HG03045 (cell line): ENCODE results near the gene BIVM.

Source experiments
- ATAC-seq: cut with Tn5 transposase; IDR thresholded peaks from one replicate; pipeline ENCODE4 v1.9.1; 2021; ENCODE audit warnings: mild to moderate bottlenecking, moderate library complexity; ENCODE audit not compliant: unreplicated experiment

Gene BIVM

DNA sequence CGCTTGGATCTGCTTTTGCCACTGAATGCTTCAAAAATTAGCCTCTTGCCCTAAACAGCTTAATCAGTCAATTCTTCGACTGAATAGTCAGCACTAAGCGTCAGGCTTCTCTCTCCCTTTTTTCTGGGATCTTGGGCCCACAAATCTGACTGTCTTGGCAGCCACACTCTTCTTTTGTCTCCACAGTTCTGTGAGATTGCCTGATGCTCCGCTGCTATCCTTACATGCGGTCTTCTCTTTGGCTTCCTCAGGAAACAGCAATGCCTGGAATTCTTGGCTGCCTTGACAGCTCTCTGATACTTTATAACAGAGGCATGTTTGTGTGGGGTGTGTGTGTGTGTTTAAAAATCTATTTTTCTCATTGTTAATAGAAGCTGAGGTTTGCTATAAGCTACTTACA is 79.6 kb downstream of the BIVM start:
- no peak for ATAC-seq

DNA sequence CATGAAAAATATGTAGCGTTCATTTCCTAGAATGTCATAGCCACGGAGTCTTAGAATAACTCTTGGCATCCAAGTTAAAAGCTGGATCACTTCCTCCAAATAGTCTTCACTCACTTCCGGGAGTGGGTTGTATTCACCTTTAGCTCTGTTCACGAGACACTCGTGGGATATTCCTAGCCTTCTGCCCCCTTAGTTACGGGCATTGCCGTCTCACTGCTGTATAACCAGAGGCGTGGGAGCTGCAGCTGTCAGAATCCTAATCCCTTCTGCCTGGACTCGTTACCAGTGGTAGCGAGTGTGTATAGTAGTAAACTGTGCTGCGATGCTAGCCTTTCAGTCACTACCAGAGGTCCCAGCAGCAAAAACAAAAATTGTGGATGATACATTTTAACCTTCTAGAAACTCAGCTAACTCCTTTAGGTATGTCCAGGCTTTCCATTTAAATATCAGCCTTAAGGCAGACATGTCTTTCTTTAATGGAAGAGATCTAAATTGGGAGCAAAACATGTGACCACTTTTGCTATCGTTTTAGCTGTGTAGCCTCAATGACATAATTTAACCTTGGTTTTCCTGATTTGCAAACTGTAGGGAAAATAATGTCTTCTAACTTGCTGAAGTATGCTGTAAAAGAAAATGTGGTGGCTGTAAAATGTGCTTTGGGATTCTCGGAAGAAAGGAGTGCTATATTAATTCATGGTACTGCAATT is 81.0 kb downstream of the BIVM start:
- ATAC-seq = no peak

DNA sequence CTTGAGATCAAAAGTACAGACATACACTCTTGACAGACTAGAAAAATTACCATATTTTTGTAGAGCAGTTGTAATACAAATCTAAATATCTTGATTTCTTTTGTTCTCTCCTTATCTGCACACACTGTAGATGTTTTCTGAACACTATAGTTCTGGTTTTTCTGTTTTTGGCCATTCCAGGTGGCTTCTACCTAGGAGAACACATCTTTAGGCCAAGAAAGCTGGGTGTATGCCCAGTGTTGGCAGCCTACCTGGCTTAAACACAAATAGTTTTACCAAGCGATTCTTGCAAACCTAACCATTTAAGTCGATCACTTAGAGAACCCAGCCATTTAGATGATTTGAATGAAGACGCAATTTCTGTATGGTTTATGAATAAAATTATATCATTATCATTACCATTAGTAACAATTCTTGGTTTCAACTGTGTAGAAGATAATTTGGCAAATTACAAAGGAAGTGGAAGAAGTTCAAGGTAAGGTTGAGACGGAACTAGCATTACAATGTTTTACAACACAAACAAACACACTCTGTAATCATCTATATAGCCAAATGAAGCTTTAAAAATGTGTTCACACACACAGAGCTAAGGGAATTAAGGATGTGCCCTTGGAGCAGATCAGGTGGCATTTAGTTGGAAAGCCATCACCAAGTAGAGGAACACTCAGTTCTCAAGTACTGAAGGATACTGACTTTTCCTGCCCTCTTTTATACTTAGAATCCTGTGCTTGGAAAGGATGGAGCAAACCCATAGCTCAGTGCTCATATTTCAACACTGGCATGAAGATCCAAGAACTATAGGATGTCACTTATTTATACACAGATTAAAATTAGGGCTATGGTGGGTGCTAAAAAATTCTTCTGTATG is 83.1 kb downstream of the BIVM start:
- no peak for ATAC-seq
